Amniotic stem cell (primary cell): ENCODE results near the gene CD53.
"Not testable (repeated sequence)": the region's sequence is repeated elsewhere in the genome, so short reads cannot be mapped to it uniquely, and the experiment has no call there.

ENCODE experiments used
- DNase-seq: peaks from one replicate; lab custom pipeline; 2025; lab: John Stamatoyannopoulos, UW

The CD53 gene, protein sequence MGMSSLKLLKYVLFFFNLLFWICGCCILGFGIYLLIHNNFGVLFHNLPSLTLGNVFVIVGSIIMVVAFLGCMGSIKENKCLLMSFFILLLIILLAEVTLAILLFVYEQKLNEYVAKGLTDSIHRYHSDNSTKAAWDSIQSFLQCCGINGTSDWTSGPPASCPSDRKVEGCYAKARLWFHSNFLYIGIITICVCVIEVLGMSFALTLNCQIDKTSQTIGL

DNA sequence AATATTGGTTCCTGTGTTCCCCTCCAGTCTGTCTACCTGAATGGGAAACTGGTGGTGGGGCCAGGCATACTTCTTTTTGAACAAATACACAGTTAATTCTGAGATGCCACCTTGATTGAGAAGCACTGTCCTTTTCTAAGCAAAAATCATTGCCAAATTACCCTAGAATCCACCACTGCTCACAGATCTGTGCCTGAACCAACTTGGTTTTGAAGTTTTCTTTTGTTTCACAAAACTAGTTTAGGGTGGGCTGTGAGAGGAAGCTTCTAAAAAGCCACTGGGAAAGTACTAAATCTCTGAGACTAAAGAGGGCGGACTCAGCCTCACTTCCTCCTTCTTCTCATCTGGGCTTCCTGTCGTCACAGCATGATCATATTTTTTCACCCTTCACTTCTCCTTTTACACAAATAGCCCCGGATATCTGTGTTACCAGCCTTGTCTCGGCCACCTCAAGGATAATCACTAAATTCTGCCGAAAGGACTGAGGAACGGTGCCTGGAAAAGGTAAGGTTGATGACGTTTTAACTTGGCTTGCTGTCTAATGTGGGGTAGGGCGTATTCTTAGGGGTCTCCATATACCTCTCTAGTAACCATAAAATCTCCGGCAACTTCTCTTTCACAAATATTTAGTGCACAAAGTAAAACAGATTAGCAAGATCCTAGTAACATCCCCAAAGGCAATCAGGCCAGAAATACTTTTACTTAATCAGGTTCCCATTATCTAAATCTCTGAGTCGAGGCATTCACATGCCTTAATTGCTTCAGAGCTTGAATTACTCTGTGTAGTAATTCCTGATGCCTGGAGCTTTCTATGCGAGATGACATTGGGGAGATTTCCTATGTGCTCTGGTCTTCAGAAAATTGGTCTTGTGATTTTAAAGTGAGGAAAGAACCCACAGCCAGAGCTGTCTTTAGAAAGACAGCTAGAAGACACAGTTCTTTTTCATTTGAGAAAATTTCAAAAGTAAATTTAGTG is at the start of gene CD53:
Gene CD53, plus strand, starts transcription at position 404 of the 976 bp plus-strand sequence. CDS start 18,261 bp downstream, outside the sequence.
- DNase-seq = no peak

DNA sequence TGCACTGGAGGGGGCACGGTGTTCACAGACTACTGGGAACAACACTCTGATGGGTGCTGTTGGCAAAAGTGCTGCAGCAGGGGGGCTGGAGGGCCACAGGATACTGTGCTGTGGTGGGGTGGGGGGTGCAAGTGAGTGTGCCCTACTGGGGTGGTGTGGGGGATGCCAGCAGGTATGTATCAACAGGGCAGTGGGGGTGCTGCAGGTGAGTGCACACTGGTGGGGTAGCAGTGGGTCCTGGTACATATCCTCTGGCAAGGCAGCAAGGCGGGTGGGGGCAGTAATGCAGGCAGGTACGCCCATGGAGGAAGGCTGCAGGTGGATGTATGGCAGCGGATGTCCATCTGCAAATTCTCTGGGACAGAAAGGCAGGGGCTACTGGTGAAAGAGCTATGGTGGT is 48.8 kb upstream of the CD53 start:
- DNase-seq = no peak

- DNase-seq = no peak
These were observed 42.9 kb upstream of the CD53 start for GRCh38 chr1:110829955-110830553.

DNA sequence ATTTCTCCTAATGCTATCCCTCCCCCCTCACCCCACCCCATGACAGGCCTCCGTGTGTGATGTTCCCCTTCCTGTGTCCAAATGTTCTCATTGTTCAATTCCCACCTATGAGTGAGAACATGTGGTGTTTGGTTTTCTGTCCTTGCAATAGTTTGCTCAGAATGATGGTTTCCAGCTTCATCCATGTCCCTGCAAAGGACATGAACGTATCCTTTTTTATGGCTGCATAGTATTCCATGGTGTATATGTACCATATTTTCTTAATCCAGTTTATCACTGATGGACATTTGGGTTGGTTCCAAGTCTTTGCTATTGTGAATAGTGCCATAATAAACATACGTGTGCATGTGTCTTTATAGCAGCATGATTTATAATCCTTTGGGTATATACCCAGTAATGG is 39.2 kb upstream of the CD53 start:
- not testable (repeated sequence) for DNase-seq

- DNase-seq = no peak
These were observed 26.1 kb upstream of the CD53 start for GRCh38 chr1:110846861-110847260.

DNA sequence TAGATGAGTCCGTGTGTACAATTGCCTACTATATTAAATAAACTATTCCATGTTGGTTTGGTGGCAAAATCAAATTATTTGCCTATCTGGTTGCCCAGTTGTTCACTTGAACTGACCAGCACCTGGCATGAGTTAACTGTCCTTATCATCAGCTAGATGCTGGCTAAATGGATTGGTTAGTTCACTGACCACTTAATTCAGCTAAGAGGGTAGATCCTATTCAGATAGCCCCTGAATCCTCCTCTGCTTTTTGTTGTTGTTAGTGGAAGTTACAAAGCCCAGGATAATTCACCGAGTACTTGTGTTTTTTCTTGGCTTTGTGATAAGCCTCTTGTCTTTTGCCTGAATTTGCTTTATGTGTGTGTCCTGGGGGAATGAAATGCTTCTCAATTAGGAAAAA is 22.8 kb upstream of the CD53 start:
- no peak for DNase-seq

DNA sequence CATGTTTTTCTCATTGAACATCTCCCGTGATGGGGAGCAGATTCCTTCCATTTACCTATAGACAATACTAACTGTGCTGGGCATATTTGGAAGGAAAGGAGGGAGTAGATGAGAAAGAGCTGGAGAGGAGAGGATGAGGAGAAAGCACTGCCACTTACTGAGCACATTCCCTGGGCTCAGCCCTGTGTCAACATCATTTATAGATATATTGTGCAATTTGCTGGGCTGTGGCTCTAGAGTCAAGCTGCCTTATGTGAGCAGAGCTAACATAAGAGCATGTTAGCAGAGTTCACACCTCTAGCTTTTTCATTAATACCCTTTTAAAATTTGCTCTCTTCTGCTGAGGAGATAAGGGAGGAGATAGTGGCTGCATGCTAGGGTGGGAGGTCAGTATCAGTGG is 22.3 kb upstream of the CD53 start:
- no peak for DNase-seq

DNA sequence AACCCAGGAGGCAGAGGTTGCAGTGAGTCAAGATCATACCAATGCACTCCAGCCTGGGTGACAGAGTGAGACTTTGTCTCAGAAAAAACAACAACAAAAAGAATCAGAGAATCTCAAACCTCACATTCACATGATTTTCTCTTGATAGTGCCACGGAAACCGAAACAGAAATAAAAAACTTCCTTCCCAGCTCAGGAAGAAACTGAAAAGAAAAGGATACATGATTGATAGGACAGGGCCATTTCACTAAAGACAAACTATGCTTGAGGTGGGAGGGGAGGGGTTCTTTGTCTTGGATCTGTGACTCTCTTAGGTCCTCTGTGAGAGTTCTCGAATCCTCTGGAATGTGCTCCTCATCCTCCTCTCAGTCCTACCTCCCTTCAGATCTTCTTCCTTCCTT is 19.8 kb upstream of the CD53 start:
- DNase-seq = no peak

DNA sequence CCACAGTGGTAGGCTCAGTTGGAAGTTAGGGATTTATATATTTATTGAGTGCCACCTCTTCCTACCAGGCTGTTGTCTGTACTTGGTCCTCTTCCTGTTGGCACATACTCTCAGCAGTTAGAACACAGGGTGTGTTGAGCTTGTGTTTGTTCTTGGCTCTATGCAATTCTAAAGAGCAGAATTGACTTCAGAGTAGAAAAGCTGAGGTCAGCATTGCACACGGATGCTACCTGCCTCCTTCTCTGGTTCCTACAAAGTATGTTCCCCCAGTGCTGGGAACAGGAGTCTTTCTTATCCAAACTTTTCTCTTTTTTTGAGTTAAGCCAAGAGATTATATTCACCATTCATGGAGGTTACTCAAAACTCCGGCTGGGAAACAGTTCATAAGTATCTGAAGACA is 16.5 kb upstream of the CD53 start:
- DNase-seq = no peak

DNA sequence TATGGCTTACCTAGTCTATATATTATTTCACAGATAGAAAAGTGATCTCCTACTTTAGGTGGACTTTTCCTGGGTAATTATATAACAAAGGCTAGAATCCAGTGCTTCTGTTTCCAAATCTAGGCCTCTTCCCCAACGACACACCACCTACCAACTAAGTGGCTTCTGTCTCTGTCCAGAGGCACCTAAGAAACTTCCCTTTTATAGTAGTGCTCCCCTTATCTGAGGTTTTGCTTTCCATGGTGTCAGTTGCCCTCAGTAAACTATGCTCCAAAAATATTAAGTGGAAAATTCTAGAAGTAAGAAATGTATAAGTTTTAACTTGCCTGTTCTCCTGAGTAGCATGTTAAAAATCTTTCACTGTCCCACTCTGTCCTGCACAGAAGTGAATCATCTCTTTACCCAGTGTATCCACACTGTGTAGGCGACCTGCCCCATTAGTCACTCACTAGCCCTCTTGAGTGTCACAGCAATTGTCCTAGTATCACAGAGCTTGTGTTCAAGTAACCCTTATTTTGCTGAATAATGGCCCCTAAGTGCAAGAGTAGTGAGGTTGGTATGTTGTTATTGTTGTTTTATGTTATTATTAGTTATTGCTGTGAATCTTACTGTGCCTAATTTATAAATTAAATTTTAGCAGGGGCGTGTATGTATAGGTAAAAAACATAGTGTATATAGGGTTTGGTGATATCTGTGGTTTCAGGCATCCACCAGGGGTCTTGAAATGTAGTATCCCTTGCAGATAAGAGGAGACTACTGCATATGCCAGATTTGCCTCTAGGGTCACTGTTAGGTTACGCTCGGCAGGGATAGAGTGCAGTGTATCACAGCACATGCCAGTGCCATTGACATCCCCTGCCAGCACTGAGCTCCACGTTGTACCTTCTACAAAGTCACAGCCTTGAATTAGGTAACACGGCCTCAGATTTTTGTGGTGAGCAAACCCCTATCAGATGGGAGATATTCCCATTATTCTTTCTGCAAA is 14.7 kb upstream of the CD53 start:
- no peak for DNase-seq

DNA sequence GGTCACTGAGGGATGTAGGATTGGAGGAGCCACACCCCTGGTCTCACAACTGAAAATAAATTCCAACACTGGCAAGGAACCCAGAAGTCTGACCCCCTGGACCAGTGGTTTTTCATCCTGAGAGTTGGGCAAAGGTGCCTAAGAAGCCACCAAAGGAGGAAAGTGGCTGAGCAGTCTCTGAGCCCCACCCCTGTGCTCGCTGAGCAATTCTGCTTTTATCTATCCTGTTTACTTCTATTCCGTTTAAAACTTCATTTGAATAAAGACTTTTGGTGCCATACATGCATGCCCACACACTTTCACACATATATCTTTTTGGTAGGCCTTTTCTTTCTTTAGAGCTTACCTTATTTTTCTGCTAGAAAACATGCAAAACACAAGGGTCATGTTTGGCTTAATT is 13.9 kb upstream of the CD53 start:
- DNase-seq = no peak

DNA sequence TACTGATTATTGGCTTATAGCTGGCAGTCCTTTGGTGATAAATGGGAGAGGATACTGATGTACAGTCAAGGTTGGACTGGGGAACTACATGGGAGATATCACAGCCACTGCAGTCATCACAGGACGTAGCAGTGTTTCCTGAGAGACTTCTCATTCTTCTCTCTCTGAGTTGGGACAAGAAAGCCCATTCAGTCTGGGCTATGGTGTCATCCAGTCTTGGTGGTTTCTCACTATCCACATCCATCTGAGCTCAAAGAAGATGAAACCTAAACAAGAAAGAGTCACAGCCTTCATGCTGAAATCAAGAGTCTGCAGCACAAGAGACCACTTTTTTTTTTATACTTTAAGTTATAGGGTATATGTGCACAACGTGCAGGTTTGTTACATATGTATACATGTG is 12.8 kb upstream of the CD53 start:
- no peak for DNase-seq

- DNase-seq = not testable (repeated sequence)
These were observed 12.3 kb upstream of the CD53 start for GRCh38 chr1:110860620-110861019.

DNA sequence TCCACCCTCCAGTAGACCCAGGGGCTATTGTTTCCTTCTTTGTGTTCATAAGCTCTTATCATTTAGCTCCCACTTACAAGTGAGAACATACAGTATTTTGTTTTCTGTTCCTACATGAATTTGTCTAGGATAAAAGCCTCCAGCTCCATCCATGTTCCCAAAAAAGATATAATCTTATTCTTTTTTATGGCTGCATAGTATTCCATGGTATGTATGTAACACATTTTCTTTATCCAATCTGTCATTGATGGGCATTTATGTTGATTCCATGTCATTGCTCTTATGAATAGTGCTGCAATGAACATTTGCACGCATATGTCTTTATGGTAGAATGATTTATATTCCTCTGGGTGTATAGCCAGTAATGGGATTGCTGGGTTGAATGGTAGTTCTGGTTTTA is 11.0 kb upstream of the CD53 start:
- DNase-seq = not testable (repeated sequence)

- DNase-seq = no peak
These were observed 8.7 kb upstream of the CD53 start for GRCh38 chr1:110864287-110864686.

GRCh38 chr1:110870721-110871388 is 2.1 kb upstream of the CD53 start:
- DNase-seq = no peak

DNA sequence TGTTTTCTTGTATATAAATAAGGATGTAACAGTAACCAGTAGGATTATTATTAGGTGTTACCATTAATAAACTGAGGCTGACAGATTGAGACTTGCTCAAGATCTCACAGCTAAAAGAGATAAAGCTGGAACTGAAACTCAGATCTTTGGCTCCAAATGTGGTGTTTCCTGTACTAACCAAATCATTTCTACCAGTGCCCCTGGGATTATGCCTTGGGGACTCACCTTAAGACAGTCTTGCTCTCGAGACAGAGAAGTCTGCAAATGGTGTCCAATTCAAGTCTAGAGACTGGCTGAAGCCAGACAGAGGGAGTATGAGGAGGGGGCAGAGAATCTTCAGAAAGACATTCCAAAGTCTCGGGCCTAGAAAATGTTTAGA is 593 bp upstream of the CD53 start:
- no peak for DNase-seq

GRCh38 chr1:110873856-110874255 is 908 bp downstream of the CD53 start:
- DNase-seq = no peak

DNA sequence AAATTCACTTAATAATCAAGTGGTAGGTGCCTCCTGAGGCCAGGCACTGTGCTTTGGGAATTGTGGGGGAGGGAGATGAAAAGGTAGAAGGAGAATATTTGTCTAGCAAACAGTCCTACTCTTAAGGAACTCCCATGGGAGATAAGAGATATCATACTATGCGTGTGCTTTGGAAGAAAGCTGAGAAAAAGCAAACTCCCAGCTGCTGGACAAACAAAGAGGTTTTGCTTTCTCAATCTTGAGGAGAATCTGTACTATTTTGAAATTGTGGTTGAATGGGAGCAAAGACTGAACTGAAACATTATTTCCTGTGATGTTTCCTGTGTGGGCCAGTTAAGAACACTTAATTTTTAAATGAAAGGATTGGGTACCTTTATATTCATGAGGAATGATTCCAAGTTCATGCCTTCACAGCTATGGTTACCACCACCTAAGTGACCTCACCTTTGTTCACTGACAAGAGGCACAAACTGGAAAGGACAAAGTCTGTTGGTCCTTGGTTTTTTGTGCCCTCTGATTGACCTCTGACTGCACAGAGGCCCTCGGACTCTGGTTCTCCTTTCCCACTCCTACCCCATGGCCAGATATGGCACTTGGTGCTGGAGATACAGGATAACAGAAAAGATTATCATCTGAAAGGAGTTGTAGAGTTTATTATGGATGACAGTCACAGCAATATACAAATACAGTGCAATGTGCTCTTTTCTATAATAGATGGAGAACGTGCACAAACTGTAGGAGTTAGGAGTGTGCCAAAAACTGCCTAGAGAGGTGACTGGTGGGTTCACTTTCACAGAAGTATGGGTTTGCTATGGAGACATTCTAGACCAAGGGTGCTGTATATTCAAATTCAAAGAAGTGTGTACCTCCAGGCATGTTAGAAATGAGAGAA is 1.6 kb downstream of the CD53 start:
- no peak for DNase-seq

DNA sequence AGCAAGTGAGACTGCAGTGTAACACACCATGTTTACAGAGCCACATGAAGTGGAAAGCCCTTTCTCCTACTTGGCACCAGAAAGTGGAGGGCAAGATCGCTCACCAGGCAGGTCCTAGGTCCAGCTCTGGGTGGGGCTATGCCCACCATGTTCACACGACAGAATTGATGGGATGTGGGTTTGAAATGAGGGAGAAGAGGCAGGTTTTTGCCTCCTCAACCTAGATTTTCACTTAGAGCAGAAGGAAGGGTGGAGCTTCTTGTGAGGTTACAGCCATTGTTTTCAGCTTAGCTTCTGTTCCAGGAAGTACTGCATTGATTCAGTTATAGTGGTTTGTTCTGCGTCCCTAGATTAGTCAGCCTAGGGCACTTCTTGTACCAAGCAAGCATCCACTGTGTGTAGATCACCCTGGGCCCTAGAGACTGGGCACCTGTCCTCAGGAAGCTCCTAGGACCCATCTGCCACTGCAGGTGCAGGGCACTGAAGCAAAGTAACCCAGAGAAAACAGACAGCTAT is 2.3 kb downstream of the CD53 start:
- DNase-seq = no peak
